Type B pancreatic cell (in vitro differentiated cells): ENCODE results near the gene PLAU. TPM values are rescaled to one million over a fixed set of nuclear protein-coding genes. Genes with fewer than 3 reads are reported as not detected.

Experiments
- DNase-seq: peaks from one replicate; pipeline ENCODE4 v3.0.0; 2021; ENCODE audit warnings: mixed read lengths; ENCODE audit not compliant: unreplicated experiment; ENCODE audit errors: extremely low spot score
- H3K27ac Mint-ChIP-seq: 2 replicates; pipeline ENCODE4 v1.8.0; 2021; ENCODE audit warnings: mild to moderate bottlenecking, mixed read lengths
- H3K27me3 Mint-ChIP-seq: 2 replicates; pipeline ENCODE4 v1.8.0; 2021; ENCODE audit warnings: mixed read lengths
- H3K36me3 Mint-ChIP-seq: 2 replicates; pipeline ENCODE4 v1.8.0; 2021; ENCODE audit warnings: mixed read lengths
- H3K4me1 Mint-ChIP-seq: one replicate; pipeline ENCODE4 v1.8.0; 2021; ENCODE audit warnings: mixed read lengths; ENCODE audit not compliant: unreplicated experiment
- H3K4me3 Mint-ChIP-seq: 2 replicates; pipeline ENCODE4 v1.8.0; 2021; ENCODE audit warnings: mild to moderate bottlenecking, mixed read lengths
- H3K9me3 Mint-ChIP-seq: 2 replicates; pipeline ENCODE4 v1.8.0; 2021; ENCODE audit warnings: mixed read lengths
- total RNA-seq: library from RNA; stranded (reverse); gene quantifications from 2 replicates; pipeline ENCODE4 v1.2.1, GENCODE V29; 2021; ENCODE audit warnings: low replicate concordance
- TF ChIP-seq, protein P1 (sequence below): fragments of 200-600 bp; sonication (generic); conservative IDR thresholded peaks from 2 replicates; pipeline ENCODE4 v1.5.0; 2021; ENCODE audit warnings: antibody characterized with exemption, mild to moderate bottlenecking

PLAU gene
- total RNA-seq, 1 donor from 2014 or later: 3.5 TPM

- Mint-ChIP-seq H3K9me3 (no peaks in the 10 kb centered on the region), H3K27ac (peak overlapping the region; percentile 5), H3K27me3 (no peaks in the 10 kb centered on the region), H3K4me1 (peaks cover 17% of the 10 kb centered on the region), H3K4me3 (peak overlapping the region; percentile 41), H3K36me3 (no peaks in the 10 kb centered on the region)
- DNase-seq: peak; percentile 85
- TF ChIP-seq, protein P1, sequence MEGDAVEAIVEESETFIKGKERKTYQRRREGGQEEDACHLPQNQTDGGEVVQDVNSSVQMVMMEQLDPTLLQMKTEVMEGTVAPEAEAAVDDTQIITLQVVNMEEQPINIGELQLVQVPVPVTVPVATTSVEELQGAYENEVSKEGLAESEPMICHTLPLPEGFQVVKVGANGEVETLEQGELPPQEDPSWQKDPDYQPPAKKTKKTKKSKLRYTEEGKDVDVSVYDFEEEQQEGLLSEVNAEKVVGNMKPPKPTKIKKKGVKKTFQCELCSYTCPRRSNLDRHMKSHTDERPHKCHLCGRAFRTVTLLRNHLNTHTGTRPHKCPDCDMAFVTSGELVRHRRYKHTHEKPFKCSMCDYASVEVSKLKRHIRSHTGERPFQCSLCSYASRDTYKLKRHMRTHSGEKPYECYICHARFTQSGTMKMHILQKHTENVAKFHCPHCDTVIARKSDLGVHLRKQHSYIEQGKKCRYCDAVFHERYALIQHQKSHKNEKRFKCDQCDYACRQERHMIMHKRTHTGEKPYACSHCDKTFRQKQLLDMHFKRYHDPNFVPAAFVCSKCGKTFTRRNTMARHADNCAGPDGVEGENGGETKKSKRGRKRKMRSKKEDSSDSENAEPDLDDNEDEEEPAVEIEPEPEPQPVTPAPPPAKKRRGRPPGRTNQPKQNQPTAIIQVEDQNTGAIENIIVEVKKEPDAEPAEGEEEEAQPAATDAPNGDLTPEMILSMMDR: peak; percentile 95
These were observed 29.8 kb downstream of the PLAU start for GRCh38 chr10:73940634-73941221.

- Mint-ChIP-seq H3K36me3 (no peaks in the 10 kb centered on the region), H3K4me3 (peak overlapping the region; percentile 26), H3K27me3 (no peaks in the 10 kb centered on the region), H3K4me1 (peaks cover 17% of the 10 kb centered on the region), H3K9me3 (no peaks in the 10 kb centered on the region), H3K27ac (peak overlapping the region; percentile 5)
- TF ChIP-seq, protein P1: no peak
- no peak for DNase-seq
These were observed 30.4 kb downstream of the PLAU start for GRCh38 chr10:73941300-73941699.

DNA sequence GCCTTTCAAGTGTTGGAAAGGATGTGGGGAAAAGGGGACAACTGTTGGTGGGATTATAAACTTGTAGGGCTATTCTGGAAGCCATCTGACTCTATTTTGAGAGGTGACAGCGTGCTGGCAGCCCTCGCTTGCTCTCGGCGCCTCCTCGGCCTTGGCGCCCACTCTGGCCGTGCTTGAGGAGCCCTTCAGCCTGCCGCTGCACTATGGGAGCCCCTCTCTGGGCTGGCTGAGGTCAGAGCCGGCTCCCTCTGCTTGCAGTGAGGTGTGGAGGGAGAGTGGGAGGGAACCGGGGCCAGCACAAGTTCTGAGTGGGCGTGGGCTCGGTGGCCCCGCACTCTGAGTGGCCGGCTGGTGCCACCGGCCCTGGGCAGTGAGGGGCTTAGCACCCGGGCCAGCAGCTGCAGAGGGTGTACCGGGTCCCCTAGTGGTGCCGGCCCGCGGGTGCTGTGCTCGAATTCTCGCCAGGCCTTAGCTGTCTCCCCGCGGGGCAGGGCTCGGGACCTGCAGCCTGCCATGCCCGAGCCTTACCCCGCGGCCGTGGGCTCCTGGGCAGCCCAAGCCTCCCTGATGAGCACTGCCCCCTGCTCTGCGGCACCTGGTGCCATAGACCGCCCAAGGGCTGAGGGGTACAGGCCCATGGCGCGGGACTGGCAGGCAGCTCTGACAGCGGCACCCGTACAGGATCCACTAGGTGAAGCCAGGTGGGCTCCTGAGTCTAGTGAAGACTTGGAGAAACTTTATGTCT, 33.6 kb downstream of the PLAU start:
- TF ChIP-seq, protein P1: no peak
- DNase-seq: no peak
- H3K27ac Mint-ChIP-seq: no peak overlapping the region
- H3K27me3 Mint-ChIP-seq: no peaks in the 10 kb centered on the region
- H3K4me1 Mint-ChIP-seq: peaks cover 14% of the 10 kb centered on the region
- no peaks in the 10 kb centered on the region for H3K9me3 Mint-ChIP-seq
- H3K4me3 Mint-ChIP-seq: no peak overlapping the region
- no peaks in the 10 kb centered on the region for H3K36me3 Mint-ChIP-seq

DNA sequence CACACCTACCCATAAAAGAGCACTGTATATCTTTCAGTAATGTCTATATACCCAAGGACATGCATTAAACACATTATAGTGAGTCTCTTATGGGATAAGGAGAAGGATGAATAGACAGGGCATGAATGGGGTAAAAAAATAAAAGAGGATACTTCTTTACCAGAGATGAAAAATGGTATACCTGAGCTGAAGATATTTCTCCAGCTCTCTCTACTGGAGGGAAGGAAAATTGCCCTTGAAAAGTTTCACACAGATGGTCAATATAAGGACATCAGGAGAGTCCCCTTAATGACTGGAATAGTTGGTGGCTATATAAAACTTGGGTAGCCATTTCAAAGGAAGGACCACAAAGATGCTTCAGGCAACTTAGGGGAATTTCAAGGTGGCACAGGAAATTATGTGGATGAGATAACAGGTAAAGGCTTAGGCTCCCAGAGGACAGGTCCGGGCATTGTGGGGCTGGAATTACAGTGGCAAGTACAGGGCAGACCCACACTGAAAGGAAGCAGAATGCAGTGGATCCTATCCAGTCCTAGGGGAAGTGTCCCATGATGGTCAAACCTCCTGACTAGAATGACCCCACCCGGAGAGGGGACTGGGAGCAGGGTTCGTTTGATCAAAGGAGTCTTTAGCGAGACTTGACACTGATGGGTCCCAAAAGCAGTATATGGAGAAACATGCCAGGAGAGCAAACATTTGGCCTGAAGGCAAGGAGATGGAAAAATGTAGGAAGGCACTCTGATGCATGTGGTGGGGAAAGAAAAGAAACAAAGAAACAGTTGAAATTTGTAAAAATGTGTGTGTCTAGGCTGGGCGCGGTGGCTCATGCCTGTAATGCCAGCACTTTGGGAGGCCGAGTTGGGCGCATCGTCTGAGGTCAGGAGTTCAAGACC, 35.6 kb downstream of the PLAU start:
- DNase-seq: no peak
- Mint-ChIP-seq H3K27me3 (no peaks in the 10 kb centered on the region), H3K4me1 (peaks cover 7% of the 10 kb centered on the region), H3K4me3 (no peak overlapping the region), H3K9me3 (no peaks in the 10 kb centered on the region), H3K36me3 (no peaks in the 10 kb centered on the region), H3K27ac (no peak overlapping the region)
- TF ChIP-seq, protein P1: no peak

- H3K4me3 Mint-ChIP-seq: no peak overlapping the region
- no peaks in the 10 kb centered on the region for H3K9me3 Mint-ChIP-seq
- no peak for DNase-seq
- TF ChIP-seq, protein P1: no peak
- H3K27me3 Mint-ChIP-seq: no peaks in the 10 kb centered on the region
- H3K4me1 Mint-ChIP-seq: peaks cover 7% of the 10 kb centered on the region
- no peak overlapping the region for H3K27ac Mint-ChIP-seq
- H3K36me3 Mint-ChIP-seq: no peaks in the 10 kb centered on the region
These were observed 38.2 kb downstream of the PLAU start for GRCh38 chr10:73948947-73949633.
